UCSD-AML1 (cell line): ENCODE measurements around the gene ROR2.
A peak's percentile ranks its signal among the peaks of the same experiment; 100 is the strongest.

ENCODE experiments used
- DNase-seq: peaks from one replicate; lab custom pipeline; 2025; ENCODE audit not compliant: unreplicated experiment; lab: John Stamatoyannopoulos, UW

The ROR2 gene

DNA sequence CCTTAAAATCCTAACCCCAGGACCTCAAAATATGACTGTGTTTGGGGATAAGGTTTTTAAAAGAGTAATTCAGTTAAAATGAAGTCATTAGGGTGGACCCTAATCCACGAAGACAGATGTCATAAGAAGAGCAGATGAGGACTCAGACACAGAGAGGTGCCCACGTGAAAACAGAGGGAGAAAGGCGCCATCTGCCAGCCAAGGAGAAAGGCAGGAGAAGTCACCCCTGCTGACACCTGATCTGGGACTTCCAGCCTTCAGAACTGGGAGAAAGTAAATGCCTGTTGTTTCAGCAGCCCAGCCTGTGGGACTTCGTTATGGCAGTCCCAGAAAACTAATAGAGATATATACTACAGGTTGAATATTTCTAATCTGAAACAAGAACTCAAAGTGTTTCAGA, 67.4 kb downstream of the ROR2 start:
- no peak for DNase-seq

DNA sequence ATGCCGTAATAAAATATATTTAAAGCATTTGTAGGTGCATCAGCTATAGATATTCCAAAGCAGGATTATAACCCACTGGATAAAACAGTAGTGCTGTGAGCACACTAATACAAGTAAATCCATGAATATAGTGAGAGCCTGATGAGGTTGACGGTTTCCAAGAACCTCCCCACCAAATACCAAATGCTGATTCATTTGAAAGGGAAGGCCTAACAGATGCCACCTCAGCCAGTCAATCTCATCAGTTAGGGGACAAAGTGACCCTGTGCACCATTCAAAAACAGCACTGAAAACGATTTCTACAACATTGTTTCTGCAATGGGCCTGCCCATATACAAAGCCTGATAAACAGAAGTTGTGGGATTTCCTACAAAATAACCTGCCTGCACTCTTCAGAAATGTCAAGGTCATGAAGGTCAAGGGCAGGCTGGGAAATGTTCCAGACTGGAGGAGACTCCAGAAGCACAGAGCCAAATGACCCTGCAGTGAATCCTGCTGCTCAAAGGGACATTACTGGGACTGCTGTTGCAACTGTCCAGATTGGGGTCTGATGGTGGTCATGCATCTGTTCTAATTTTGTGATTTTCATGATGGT, 69.6 kb downstream of the ROR2 start:
- DNase-seq, result no peak

DNA sequence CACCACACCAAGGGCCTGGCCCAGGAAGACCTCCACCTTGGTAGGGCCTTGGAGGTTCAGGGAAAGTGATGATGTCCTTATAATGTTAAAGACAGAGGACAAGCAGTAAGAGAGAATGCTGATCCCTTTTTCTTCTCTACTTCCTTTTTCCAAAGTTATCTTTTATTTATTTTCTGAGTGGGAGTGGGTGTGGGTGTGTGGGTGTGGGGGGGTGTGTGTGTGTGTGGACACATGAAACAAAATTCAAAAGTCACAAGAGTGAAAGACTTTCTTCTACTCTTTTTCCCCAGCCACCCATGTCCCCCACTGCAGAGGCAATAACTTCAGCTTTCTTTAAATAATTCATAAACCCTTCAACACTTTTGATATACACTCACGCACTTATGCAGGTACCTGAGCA, 70.8 kb downstream of the ROR2 start:
- no peak for DNase-seq

DNA sequence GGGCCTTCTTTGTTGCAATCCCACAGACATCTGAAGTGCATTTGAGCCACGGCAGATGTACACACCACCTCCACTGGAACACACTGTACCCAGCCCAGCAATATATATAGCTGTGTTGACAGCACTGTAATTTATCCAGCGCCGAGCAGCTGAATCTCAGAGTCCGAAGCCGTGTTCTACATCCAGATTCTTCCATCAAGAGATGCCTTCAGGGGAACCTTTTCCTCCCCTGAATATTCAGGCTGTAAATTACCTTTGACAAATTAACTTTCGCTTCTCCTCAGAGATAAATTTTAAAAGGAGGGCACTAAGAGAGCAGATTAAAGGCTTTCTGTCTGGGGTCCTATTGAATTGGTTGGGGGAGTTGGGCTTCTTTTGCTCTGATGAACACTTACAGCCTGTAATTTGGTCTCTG, 76.4 kb downstream of the ROR2 start:
- DNase-seq, result no peak

DNA sequence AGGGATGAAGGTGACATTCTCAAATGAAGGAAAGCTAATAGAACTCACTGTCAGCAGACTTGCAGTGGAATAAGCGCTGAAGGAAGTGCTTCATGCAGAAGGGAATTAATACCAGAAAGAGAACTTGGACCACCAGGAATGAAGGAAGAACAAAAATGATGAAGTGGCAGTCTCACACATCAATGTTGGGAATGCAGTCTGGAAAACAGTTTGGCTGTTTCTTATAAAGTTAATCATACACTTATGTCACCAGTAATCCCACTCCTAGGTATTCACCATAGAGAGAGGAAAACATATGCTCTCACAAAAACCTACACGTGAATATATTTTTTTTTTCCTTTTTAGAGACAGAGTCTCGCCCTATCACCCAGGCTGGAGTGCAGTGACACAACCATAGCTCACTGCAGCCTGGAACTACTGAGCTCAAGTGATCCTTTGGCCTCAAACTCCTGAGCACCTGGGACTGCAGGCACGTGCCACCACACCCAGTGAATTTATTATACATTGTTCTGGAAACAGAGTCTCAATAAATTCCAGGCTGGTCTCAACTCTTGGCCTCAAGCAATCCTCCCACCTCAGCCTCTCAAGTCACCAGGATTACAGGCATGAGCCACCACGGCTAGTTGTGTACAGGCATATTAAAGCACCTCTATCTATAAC, 81.2 kb downstream of the ROR2 start:
- no peak for DNase-seq

DNA sequence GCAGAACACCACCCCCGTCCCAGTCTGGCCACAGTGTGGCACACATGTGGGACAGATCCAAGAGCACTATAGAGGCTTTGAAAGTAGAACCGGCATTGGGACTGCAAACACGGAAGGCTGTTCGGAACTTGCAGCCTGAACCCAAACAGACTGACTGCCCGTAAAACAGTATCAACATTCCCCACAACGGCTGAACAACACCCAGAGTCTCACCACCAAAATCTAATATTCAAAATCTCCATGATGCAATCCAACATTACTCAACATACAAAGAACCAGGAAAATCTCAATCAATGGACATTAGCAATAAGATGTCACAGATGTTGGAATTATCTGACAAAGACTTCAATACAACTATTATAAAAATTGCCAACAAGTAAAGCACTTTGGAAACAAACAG, 82.3 kb downstream of the ROR2 start:
- no peak for DNase-seq

DNA sequence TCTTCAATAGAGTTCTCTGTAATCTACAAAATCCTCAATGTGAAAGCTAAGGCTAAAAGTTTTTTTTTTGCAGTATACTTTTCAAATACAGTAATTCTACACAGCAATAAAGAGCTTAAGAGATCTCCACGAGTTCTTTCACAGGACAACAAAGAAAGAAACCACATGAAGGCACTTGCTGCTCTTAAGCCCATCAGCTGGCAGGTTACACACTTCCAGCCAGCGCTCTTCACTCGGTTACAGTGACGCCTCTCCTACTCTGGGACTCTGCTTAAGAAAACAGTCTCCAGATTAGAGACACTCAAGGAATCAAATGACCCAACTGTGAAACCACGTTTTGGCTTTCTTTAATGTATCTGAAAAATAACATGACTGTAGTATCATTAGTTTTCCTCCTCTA, 85.0 kb downstream of the ROR2 start:
- no peak for DNase-seq

DNA sequence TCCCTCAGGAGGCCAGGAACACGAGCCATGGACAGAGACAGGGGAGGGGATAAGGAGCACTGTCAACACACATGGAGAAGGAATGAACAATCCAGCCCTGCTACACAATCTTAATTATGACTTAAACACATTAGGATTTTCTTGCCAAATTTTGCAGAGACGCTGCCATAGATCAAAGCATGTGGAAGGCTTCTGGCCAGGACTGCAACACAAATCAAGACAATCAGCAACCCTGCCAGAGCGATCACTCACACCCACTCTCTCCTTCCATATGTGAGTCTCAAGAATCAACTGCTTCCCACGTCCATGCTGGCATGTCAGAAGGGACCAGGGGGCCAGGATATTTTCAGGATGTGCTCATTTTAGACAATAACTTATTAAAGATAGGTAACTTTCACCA, 85.6 kb downstream of the ROR2 start:
- DNase-seq, result no peak

DNA sequence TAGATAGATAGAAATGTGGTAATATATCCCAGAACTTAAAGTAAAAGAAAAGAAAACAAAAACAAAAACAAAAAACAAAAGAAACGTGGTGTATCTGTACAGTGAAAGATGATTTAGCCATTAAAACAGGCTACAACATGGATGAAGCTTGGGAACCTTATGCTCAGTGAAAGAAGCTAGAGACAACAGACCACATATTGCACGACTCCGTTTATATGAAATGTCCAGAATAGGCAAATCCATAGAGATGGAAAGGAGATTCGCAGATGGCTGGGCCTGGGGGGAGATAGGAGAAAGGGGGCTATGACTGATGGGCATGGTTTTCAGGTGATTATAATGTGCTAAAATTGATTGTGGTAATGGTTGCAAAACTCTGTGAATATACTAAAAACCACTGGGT, 86.6 kb downstream of the ROR2 start:
- no peak for DNase-seq

DNA sequence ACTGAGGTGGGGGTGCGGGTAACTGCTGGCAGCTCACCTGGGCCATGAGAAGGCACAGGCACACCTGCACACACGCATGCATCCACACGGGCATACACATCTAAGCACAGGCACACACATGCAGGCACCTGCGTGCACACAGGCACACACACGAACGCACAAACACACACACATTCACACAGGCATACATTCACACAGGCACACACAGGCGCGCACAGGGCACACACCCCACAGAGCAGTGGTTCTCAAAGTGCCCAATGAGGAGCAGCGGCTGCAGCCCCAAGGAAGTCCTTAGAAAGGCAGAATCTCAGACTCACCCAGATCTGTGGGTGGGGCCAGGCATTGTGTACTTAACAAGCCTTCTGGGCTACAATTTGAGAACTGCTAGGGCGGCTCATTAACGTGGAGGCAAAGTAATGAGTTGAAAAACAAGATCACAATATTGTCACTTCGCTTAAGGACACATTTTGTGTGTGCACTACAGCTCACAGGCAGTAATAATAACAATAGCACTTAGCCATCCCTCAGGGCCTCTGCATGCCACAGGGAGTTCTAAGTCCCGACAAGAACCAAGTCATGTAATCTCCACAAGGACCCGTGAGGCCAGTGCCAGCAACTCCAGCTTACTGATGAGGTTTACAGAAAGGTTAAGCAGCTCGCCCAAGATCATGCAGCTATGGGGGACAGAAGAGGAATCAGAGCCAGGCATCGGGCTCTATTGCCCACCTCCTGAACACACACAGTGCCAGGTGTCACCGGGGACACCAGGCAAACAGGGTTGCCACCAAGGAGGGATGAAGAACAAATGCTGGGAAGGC, 91.6 kb downstream of the ROR2 start:
- DNase-seq, result no peak

DNA sequence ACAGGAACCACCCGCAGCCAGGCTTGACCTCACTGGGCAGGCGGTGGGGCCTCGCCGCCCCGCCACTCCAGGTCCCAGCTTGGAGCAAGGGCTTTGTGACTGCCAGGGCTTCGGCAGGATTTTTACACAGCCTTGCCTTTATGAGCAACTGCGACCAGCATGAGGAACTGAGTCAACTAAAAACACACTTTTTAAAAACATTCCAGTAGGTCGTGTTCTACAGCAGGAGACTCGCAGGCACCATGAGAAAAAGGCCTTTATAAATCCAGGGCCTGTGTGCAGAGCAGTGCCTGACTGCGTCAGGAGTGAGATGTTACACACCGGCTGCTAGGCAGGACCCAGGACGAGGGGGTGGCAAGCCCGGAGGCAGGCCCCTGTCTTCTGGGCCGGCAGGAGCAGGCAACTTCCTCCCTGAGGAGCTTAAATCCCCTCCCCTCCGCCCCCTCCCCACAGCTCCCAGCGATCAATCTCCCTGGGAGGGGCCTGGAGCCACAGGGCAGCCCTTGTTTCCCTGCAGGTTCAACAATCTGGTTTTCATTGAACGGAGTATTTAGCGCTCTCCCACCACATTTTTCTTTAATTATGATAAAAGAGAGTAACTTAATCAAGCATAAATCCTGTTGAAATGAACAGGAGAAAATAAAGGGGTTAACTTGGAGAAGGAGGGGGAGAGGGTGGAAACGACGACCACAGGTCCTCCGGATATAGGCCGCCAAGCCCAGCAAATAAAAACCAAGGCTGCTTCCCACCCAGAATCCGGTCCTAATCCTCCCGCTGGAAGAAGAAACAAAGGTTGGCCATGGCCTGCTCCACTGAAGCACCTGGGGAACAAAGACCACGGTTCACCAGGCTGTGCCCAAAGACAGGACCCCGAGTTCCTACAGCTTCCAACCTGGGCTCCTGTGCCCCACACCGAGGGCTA, 92.5 kb downstream of the ROR2 start:
- no peak for DNase-seq

DNA sequence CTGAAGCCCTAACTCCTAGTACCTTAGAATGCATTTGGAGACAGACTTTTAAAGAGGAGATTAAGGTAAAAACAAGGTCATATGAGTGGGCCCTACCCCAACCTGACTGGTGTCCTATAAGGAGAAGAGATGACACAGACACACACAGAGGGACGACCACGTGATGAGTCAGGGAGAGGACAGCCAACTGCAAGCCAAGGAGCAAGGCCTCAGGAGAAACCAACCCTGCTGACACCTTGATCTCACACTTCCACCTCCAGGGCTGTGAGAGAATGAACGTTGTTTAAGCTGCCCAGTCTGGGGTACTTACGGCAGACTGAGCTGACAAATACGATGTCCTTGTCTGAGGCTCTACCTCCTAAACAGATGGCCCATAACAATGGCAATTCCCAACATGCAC, 93.6 kb downstream of the ROR2 start:
- no peak for DNase-seq

DNA sequence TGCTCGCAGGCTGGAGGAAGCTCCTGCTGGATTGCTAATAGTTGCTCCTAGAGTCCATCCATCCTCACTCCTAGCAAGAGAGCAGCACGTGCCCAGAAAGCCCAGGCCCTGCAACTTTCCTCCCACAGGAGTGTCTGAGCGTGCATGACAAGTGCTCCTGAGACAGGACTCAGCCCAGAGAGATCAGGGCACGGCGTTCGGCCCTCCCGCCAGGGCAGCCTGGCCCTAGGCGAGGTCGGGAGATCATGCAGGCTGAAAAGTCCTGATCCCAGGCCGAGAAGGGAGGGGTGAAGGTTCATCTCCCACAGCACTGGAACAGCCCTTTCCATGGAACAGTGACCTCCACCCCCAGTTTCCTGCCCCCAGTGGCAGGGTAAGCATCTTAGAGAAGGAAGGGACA, 94.8 kb downstream of the ROR2 start:
- no peak for DNase-seq

DNA sequence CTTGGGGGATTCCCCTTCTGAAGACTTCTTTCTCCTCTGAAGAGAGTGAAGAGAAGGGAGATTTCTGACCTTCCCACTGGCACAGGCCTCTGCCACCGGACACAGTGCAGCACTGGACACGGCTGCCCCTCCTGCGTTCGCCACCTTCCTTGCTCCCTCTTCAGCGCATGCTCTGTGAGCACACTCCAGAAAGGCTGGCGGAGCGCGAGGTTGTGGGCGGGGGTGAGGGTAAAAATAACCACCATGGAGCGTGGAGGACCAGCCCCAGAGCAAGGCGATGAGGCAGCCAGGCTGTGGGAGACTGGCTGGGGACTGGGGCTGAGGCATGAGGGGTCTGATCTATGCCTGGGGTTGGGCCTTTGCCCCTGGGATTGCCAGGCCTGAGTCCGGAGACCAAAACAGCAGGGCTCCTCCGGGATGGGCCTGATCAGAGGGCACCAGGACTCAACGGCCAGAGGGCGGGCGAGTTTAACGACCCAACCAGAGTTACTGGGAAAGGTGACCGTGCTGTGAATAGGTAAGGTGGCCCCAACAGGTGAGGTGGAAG, 97.2 kb downstream of the ROR2 start:
- DNase-seq, result no peak

DNA sequence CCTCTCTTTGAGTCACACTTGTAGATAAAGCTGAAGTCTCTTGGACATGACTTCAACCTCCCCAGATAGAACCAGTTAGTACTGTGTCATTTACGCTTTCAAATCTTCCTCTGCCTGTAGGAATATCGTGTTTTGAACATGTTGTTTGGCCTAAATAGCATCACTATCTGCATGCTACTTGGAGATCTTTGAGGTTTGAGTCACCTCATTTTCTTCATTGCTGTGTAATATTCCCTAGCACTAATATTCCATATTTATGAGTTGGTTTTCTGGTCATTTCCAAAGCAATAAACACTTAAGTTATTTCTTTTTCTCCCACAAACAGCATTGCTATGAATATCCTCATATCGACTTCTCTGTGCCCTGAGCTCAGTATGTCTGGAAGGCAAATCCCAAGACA, 100.3 kb downstream of the ROR2 start:
- DNase-seq, result no peak

DNA sequence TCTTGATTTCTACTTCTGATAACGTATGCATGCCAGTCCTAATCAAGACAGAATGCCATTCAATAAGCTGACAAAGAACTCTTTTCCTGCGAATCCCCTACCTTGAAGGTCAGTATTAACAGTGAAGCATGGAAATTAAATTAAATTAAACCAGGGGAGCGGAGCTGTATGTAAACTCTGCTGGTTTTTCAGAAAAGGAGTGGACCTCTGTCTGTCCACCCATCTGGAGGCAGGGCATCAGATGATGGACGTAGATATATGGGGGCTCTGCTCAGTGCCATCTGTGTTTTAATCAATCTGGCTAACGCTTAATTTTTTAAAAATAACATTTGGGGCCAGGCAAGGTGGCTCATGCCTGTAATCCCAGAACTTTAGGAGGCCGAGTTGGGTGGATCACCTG, 101.9 kb downstream of the ROR2 start:
- DNase-seq, result no peak

DNA sequence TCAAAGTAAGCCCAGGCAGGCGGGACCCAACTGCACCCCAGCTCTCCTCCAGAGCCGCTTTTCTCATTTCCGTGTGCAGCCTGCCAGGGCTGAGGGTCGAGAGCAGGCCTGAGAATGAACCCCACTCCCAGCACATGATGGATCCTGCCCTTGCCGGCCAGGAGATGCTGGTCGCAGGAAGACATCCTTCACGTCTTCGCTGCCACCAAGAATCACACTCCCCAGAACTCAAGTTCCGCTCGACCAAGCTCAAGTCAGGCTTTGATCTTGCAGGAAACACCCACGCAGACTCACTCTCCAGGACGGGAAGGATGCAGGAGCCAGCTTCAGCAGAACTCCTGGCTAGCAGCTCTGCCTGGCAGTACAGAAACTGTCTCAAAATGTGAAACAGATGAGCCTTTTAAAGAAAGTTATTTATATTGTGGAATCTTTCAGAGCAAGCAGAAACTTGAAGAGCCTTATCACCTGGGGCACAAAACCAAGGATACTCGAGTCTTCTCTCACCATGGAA, 102.4 kb downstream of the ROR2 start:
- peak; percentile 18 for DNase-seq

DNA sequence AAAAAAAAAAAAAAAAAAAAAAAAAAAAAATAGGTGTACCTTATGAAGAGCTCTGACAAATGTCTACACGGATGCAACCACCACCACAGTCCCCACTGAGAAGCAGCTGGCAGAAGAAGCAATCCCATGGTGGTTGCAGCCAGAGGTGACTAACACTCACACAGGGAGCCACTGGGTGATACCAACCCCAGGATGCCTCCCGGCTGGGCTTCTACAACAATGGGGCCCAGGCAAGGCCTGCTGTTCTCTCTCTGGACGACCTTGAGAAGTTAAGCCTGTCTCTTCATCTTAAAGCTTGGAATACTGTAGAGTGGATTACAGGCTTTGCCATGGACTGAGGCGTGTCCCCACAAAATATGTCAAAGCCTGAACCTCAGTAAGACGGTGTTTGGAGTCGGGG, 104.1 kb downstream of the ROR2 start:
- no peak for DNase-seq

DNA sequence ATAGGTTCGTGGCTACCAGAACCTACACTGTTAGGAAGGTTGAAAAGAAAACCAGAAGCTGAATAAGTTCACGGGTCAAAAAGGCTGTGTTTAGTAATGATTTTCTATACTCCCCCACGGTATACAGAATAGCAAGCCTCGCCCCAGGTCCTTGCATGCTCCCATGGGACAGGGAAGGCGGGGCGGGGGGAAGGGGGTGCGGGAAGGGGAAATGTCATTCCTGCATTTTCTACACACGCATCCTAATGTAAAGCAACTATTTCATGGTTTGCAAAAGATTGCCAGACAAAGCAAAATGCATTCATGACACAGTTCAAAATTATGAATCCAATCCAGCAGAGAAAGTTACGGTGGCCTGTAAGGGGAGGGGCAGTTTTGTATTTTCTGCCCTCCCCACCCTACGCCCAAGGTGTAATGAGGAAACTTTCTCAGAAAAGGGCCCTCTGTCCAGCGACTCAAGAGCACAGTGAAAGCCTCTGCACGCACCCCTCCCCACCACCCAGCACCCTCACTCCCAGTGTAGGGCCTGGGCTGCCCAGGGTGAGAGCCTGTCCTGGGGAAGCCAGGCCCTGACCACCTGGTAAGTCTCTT, 105.2 kb downstream of the ROR2 start:
- no peak for DNase-seq

DNA sequence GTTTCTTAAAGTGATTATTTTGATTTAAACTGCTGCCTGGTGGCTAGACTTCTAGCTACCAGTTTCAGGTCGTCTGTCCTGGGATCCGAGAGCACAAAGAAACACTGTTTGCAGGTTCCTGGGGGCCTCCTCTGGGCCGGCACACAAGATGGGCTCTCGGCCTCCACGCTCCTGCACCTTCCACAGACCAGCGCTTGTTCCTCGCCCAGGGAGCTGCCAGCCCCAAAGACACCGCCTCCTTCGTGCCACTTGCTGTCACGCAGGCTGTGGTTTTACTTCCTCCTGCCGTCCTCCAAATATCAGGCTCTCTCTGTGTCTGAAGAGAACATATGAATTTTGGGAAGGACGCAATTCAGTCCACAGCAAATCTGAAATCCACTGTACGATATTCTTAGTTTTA, 105.8 kb downstream of the ROR2 start:
- no peak for DNase-seq
